ENCODE data around the gene C22orf39. TPM values are rescaled to one million over a fixed set of nuclear protein-coding genes. Genes with fewer than 3 reads are reported as not detected.

The C22orf39 gene
- polyA plus RNA-seq, 12 donors = 25.1 to 36.0 (median 32.3) TPM; not detected in 1

DNA sequence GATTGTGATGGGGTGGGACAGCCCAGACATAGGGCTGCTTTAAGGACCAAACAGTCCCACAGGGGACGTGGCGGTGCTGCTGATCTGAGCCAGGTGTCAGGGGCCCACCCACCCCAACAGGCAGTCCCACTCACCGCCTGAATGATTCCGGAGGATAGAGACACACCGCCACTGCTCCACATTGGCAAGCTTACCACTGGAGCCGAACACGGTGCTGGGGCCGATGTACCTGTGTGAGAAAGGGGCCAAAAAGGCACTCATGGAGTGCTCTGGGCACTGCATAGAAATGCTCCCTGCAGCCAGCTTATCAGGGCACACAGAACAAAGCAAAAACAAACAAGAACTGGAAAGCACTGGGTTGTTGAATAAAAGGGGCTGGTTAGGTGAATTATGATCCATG, 41.9 kb downstream of the C22orf39 start:
- DNase-seq = no peak

DNA sequence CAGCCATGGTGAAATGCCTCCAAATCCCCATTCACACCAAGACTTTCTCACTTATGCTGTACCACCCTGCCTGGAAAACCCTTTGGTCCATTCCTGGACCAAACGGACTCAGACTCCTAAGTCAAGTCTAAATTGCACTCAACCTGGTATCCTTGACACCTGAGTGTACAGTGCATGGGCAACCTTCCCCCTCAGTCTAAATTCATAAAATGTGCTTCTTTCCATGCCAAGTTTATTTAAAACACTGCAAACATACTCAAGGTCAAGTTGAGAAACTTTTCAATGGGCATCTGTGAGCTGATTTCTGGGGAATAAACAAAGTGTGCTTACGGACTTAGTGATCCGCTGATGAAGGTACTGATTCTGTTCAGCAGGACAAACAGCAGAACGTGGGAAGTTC, 42.4 kb downstream of the C22orf39 start:
- DNase-seq = no peak

- no peak for DNase-seq
Observed at GRCh38 chr22:19404676-19405075, 42.8 kb downstream of the C22orf39 start.

DNA sequence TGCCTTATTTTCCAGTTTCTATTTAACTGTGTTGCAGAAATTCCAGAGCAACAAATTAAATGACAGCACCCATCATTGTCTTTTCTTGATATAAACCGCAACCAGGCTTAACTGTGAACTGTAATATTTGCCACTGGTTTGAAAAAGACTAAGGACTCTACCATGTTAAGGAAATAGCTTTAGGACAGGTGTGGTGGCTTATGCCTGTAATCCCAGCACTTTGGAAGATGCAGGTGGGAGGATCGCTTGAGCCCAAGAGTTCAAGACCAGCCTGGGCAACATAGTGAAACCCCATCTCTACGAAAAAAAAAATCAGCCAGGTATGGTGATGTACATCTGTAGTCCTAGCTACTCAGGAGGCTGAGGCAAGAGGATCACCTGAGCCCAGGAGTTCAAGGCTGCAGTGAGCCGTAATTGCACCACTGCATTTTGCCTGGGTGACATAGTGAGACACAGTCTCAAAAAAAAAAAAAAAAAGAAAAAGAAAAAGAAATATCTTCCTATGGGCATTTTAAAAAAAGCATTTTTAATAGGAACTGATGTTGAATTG, 44.8 kb downstream of the C22orf39 start:
- DNase-seq = no peak

DNA sequence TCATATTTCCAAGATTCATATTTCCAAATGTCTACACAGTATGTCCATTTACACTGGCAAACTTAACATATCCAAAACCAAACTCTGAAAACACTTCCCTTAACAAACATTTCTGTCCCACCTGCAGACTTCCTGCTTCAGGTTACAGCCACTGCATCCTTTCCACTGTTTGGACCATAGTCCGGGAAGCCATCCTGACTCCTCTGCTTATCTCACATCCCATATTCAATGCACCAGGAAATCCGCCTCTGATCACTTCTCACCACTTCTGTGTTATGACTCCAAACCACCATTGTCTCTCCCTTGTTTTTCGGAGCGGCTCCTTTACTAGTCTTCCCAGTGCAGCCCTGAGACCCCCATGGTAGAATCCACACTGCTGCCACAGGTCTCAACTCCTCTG, 46.0 kb downstream of the C22orf39 start:
- no peak for DNase-seq

DNA sequence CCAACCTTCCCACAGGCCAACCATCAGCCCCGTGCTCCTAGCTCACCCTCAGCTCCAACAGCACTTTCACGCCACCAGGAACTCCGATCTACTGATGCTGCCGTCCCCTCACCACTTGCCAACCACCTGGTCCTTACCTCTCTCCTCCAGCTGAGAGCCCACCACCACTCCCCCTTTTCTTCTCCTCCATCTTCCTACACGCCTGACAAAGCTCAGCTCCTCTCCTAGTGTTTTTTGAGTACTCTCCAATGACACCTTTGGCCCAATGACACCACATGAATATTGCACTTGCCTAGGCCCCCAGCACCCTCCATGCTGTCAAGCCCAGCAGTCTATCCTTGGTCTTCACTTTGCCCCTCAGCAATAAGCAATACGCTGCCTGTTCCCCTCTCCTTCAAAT, 46.6 kb downstream of the C22orf39 start:
- DNase-seq = no peak

DNA sequence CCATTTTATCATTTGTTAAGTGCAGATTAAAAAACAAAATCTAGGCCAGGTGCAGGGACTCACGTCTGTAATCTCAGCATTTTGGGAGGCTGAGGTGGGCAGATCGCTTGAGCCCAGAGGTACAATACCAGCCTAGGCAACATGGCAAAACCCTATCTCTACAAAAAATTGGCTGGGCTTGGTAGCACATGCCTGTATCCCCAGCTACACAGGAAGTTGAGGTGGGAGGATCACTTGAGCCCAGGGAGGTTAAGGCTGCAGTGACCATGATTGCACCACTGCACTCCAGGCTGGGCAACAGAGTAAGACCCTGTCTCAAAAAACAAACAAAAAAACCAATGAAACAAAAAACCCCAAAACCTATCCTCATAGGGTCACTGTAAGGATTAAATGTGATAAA, 48.9 kb downstream of the C22orf39 start:
- DNase-seq = no peak

DNA sequence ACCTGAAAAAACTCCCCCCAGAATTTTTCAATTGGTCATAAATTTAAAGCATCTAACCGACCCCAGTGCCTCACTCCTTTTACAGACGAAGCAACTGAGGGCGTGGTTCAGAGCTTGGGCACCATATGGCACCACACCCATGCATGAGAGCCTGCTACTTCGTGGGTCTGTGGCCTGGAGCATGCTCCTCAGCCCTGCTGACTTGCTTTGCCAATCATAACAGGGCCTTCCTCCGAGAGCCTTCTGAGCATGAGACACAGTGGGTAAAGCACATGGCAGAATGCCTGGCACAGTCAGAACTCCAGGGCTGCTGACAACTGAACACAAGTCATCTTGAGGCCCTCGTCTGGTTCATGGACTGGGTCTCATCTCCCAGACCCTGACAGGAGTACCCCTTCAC, 49.3 kb downstream of the C22orf39 start:
- DNase-seq = no peak

- no peak for DNase-seq
Observed at GRCh38 chr22:19397734-19398104, 49.8 kb downstream of the C22orf39 start.

DNA sequence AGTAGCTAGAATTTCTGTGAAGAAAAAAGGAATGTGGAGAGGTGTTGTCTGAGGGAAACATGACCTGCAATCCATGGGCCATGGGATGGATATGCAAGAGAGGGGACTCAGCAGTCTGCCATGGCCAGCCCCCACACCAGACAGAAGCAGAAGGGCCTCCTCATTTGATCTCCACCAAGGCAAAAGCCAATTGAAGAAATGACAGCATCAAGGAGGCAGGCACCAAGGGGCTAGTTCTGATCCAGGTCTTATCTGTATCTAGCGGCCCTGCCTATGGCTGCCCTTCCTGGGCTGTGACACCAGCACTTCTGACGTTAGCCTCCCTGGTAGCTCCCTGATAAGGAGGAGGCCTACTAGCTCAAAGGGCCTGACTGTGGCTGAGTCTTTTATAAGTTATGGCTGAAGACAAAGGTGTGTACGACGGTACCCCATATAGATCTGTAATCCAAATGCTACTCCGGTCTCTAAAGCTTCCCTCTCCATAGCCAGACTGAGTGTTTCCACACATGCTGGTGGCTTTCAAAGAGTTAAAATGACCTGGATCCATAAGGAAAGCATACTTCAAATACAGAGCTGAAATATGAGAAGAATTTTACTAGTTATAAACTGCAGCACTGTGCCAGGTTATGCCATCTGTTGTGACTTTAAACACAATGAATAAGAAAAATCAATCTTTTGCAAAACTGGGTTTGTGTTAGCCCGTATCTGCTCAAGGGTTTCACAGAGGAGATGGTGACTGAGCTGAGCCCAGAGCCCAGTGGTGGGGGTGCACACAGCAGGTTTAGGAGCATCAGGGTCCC, 50.4 kb downstream of the C22orf39 start:
- no peak for DNase-seq

DNA sequence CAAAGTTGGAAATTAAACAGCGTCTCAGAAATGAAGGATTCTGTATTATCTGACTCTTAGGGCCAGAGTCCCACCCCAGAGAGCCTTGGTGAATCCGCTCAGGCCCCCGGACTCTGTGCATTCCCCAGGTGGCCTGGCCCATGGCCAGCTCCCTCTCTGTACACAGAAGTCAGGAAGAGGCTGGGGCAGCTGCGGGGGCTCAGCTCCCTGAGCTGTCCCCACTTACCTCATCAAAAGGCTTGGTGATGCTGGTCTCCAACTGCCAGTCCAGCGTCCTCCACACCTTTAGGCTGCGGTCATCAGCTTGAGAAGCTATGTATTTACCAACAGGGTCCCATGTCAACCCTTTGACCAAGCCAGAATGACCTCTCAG, 51.0 kb downstream of the C22orf39 start:
- DNase-seq = no peak

GRCh38 chr22:19395276-19395675, 52.2 kb downstream of the C22orf39 start:
- no peak for DNase-seq

DNA sequence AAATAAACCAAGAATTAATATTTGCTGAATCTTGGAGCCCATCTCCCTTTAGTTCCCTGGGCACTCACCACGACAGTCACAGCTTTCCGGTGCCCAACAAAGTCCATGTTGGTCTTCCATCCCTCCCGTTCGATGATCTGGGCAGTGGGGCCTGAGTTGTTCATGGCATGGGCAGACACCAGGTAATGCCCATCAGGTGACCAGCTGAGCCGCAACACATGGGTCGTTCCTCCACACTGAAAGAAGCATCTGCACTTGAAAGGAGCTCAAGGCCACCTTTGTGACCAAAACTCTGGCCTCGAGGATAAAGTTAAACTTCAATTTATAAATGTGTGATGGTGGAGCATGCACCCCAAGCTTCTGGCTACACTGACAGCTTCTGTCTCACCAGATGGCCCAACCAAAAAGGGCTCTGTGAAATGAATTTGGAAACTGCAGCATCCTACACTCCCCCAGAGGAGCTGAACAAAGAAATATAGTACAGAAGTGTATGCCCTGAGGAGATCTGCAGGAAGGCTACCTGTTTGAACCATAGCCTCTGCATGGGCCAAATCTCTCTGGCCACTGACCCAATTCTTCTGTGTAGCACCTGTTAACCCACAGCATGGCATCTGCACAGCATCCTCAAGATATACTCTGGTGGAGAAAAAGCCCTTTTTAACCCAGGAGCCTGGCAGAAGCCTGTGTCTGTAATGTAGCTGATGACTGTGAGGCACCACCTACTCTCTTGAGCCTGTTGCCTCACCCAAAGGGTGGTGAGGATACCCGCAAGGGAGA, 53.0 kb downstream of the C22orf39 start:
- DNase-seq = no peak

- no peak for DNase-seq
Observed at GRCh38 chr22:19393704-19394103, 53.8 kb downstream of the C22orf39 start.

Other genes with a start within 250 kb of the C22orf39 start
- 10 to 100 TPM in 10 of 12 donors, 1 to 10 TPM in 1, not detected in 1; 4.2 to 34.6 (median 21.4) TPM for gene CLTCL1, start 156.0 kb downstream of the C22orf39 start, polyA plus RNA-seq (ENCODE audit: insufficient read length in 12 of 12)
- 10 to 100 TPM in 11 of 12 donors, not detected in 1; 13.4 to 19.9 (median 16.6) TPM for gene HIRA, start 16.0 kb downstream of the C22orf39 start, polyA plus RNA-seq (ENCODE audit: insufficient read length in 12 of 12)
- gene MRPL40, start 15.2 kb downstream of the C22orf39 start, polyA plus RNA-seq (ENCODE audit: insufficient read length in 12 of 12) = 10 to 100 TPM in 11 of 12 donors, not detected in 1; 26.6 to 36.4 (median 33.8) TPM
- gene UFD1, start 31.5 kb upstream of the C22orf39 start, polyA plus RNA-seq (ENCODE audit: insufficient read length in 12 of 12) = 10 to 100 TPM in 11 of 12 donors, not detected in 1; 19.7 to 55.0 (median 43.7) TPM
- 10 to 100 TPM in 4 of 12 donors, 1 to 10 TPM in 6, not detected in 2; 5.0 to 18.3 (median 9.4) TPM for gene CDC45, start 32.2 kb upstream of the C22orf39 start, polyA plus RNA-seq (ENCODE audit: insufficient read length in 12 of 12)
- 10 to 100 TPM in 11 of 12 donors, not detected in 1; 25.0 to 59.7 (median 39.6) TPM for gene CLDN5, start 76.7 kb upstream of the C22orf39 start, polyA plus RNA-seq (ENCODE audit: insufficient read length in 12 of 12)